GM04503 (cell line): ENCODE data around the gene UFSP1.
"Not testable (repeated sequence)": the region's sequence is repeated elsewhere in the genome, so short reads cannot be mapped to it uniquely, and the experiment has no call there.

ENCODE experiments used
- DNase-seq: peaks from one replicate; pipeline ENCODE4 v3.0.0-alpha.2; 2012; ENCODE audit warnings: low read depth

Gene UFSP1

GRCh38 chr7:100859856-100860255, 29.7 kb downstream of the UFSP1 start:
- DNase-seq = no peak

GRCh38 chr7:100856871-100857282, 32.6 kb downstream of the UFSP1 start:
- DNase-seq = no peak

- DNase-seq = no peak
These were observed 34.0 kb downstream of the UFSP1 start for GRCh38 chr7:100855515-100855914.

- not testable (repeated sequence) for DNase-seq
These were observed 34.6 kb downstream of the UFSP1 start for GRCh38 chr7:100854899-100855298.

GRCh38 chr7:100854146-100854895, 35.2 kb downstream of the UFSP1 start:
- no peak for DNase-seq

GRCh38 chr7:100852048-100852872, 37.3 kb downstream of the UFSP1 start, which contains the start of gene SLC12A9:
Gene SLC12A9, plus strand, starts transcription at chr7:100852713. Its CDS starts 1,485 bp downstream, at chr7:100854198.
- peak; percentile 57 for DNase-seq

- DNase-seq = no peak
These were observed 42.2 kb downstream of the UFSP1 start for GRCh38 chr7:100847360-100847759.

GRCh38 chr7:100840470-100841100, 48.9 kb downstream of the UFSP1 start:
- no peak for DNase-seq

GRCh38 chr7:100839361-100839760, 50.2 kb downstream of the UFSP1 start:
- no peak for DNase-seq
